ENCODE data around the gene PECR.

- TF ChIP-seq CTCF (IDR thresholded peaks at IDR 0.05), result no peak
- TF ChIP-seq POLR2A (IDR thresholded peaks at IDR 0.05), result no peak
These were observed 37.5 kb upstream of the PECR start for GRCh38 chr2:216119146-216119545.

Data from uterus (tissue), 2 donors.